ENCODE data around the gene SCYGR3.

SCYGR3 gene

GRCh38 chr2:227614740-227615139 lies at the start of gene SCYGR3:
TSS of gene SCYGR3 (minus strand) at chr2:227614840. CDS start at chr2:227614840, 0 bp downstream.
- no peak for DNase-seq (ENCODE audit: low read depth, low spot score)
- H3K27ac ChIP-seq = no peak within 1 kb of the TSS

GRCh38 chr2:227661827-227662226 lies 47.2 kb upstream of the SCYGR3 start:
- H3K27ac ChIP-seq = no peak overlapping the region
- DNase-seq (ENCODE audit: low read depth, low spot score) = no peak

- no peak for DNase-seq (ENCODE audit: low read depth, low spot score)
- no peak overlapping the region for H3K27ac ChIP-seq
Measured at GRCh38 chr2:227661025-227661649, 46.5 kb upstream of the SCYGR3 start.

- DNase-seq (ENCODE audit: low read depth, low spot score) = no peak
Measured at GRCh38 chr2:227657199-227657845, 42.7 kb upstream of the SCYGR3 start.

GRCh38 chr2:227655454-227655853 lies 40.8 kb upstream of the SCYGR3 start:
- H3K27ac ChIP-seq = no peak overlapping the region
- peak; percentile 68 for DNase-seq (ENCODE audit: low read depth, low spot score)

More at GRCh38 chr2:227657199-227657845, 42.7 kb upstream of the SCYGR3 start:
- H3K27ac ChIP-seq = no peak overlapping the region

- DNase-seq (ENCODE audit: low read depth, low spot score) = no peak
- H3K27ac ChIP-seq = no peak overlapping the region
Measured at GRCh38 chr2:227654426-227654825, 39.8 kb upstream of the SCYGR3 start.

- peak overlapping the region; percentile 17 for H3K27ac ChIP-seq
- DNase-seq (ENCODE audit: low read depth, low spot score) = no peak
Measured at GRCh38 chr2:227653419-227653818, 38.8 kb upstream of the SCYGR3 start.

GRCh38 chr2:227643990-227644551 lies 29.4 kb upstream of the SCYGR3 start:
- no peak overlapping the region for H3K27ac ChIP-seq
- no peak for DNase-seq (ENCODE audit: low read depth, low spot score)

- DNase-seq (ENCODE audit: low read depth, low spot score) = no peak
- H3K27ac ChIP-seq = no peak overlapping the region
Measured at GRCh38 chr2:227642656-227643055, 28.0 kb upstream of the SCYGR3 start.

- DNase-seq (ENCODE audit: low read depth, low spot score) = no peak
- no peak overlapping the region for H3K27ac ChIP-seq
Measured at GRCh38 chr2:227634201-227634600, 19.6 kb upstream of the SCYGR3 start.

GRCh38 chr2:227632827-227633226 lies 18.2 kb upstream of the SCYGR3 start:
- H3K27ac ChIP-seq = no peak overlapping the region
- no peak for DNase-seq (ENCODE audit: low read depth, low spot score)

GRCh38 chr2:227630322-227630721 lies 15.7 kb upstream of the SCYGR3 start:
- no peak for DNase-seq (ENCODE audit: low read depth, low spot score)

GRCh38 chr2:227629435-227629834 lies 14.8 kb upstream of the SCYGR3 start:
- DNase-seq (ENCODE audit: low read depth, low spot score) = no peak
- H3K27ac ChIP-seq = no peak overlapping the region

More at GRCh38 chr2:227630322-227630721, 15.7 kb upstream of the SCYGR3 start:
- no peak overlapping the region for H3K27ac ChIP-seq

GRCh38 chr2:227627769-227628168 lies 13.1 kb upstream of the SCYGR3 start:
- H3K27ac ChIP-seq = no peak overlapping the region
- no peak for DNase-seq (ENCODE audit: low read depth, low spot score)

- H3K27ac ChIP-seq = no peak overlapping the region
Measured at GRCh38 chr2:227626580-227627151, 12.0 kb upstream of the SCYGR3 start.

GRCh38 chr2:227625420-227625819 lies 10.8 kb upstream of the SCYGR3 start:
- no peak for DNase-seq (ENCODE audit: low read depth, low spot score)
- no peak overlapping the region for H3K27ac ChIP-seq

More at GRCh38 chr2:227626580-227627151, 12.0 kb upstream of the SCYGR3 start:
- DNase-seq (ENCODE audit: low read depth, low spot score) = no peak

GRCh38 chr2:227623226-227623625 lies 8.6 kb upstream of the SCYGR3 start:
- DNase-seq (ENCODE audit: low read depth, low spot score) = peak; percentile 6
- peak overlapping the region; percentile 47 for H3K27ac ChIP-seq

GRCh38 chr2:227617316-227618230 lies 2.9 kb upstream of the SCYGR3 start, which contains the start of gene SCYGR4:
TSS of gene SCYGR4 (plus strand) at chr2:227617498. CDS start at chr2:227617498, 0 bp downstream.
- H3K27ac ChIP-seq = no peak within 1 kb of the TSS
- DNase-seq (ENCODE audit: low read depth, low spot score) = no peak

- no peak for DNase-seq (ENCODE audit: low read depth, low spot score)
- H3K27ac ChIP-seq = no peak overlapping the region
Measured at GRCh38 chr2:227616631-227617030, 2.0 kb upstream of the SCYGR3 start.

GRCh38 chr2:227615906-227616305 lies 1.3 kb upstream of the SCYGR3 start:
- DNase-seq (ENCODE audit: low read depth, low spot score) = no peak
- H3K27ac ChIP-seq = no peak overlapping the region
